ENCODE measurements around the gene CELA1.

CELA1 gene

DNA sequence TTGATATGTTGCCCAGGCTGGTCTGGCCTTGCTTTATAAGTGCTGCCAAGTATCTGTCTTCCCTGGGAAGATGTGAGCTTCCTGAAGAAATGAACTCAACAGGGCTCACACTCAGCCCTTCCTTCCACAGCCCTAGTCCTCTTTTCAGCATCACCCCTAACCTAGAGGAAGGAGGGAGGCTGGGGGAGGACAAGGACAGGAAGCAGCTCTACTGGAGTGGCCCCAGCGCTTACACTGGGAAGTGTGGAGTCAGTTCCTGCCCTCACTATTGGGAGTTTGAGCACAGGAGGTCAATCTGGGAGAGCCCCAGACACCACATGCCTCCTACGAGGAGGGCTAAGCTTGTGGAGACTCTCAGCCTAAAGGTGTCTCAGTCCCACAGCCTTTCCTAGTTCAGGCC is 27.9 kb upstream of the CELA1 start:
- no peak for DNase-seq

DNA sequence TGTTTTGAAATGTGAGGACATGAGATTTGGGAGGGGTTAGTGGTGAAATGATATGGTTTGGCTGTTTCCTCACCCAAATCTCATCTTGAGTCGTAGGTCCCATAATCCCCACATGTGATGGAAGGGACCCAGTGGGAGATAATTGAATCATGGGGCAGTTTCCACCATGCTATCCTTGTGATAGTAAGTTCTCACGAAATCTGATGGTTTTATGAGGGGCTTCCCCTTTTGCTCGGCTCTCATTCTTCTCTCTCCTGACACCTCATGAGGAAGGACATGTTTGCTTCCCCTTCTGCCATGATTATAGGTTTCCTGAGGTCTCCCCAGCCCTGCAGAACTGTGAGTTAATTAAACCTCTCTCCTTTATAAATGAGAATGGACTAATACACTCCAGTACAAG is 26.7 kb upstream of the CELA1 start:
- no peak for DNase-seq

DNA sequence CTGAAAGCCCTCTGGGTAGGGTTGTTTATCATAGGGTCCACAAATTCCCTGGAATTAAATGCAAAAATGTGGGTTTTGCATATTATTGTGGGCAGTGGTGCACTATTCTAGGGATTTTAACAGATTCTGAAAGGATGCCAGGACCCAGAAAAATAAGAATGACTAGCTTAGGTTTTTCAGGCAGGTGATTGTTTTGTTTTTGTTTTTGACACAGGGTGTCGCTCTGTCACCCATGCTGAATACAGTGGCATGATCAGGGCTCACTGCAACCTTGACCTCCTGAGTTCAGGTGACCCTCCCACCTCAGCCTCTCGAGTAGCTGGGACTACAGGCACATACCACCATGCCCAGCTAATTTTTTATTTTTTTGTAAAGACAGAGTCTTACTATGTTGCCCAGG is 25.5 kb upstream of the CELA1 start:
- DNase-seq, result no peak

DNA sequence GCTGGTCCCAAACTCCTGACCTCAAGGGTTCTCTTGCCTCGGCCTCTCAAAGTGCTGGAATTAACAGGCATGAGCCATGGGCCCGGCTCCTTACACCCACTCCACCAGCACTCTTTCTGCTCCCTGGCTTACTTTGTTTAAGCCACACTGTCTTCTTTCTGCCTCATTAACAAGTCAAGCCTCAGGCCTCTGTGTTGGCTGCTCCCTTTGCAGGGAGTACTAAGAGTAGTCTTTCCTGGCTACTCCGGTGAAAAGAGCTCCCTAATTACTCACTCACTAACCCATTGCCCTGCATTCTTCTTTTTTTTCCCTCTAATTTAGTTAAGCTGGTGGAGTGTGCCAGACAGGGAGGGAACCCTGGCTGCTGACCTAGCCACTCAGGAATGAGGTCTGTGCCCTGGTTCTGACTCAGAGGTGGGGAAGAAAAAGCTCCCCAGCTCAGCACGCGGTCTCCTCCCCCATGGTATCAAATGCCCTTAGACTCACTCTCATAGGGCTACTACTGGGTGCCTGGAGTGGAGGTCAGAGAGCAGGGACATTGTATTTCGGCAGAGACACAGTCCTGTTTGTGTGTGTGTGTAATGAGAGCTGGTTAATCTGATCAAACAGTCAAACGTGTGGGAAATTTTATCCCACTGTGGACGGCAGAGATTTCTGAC is 24.9 kb upstream of the CELA1 start:
- no peak for DNase-seq

DNA sequence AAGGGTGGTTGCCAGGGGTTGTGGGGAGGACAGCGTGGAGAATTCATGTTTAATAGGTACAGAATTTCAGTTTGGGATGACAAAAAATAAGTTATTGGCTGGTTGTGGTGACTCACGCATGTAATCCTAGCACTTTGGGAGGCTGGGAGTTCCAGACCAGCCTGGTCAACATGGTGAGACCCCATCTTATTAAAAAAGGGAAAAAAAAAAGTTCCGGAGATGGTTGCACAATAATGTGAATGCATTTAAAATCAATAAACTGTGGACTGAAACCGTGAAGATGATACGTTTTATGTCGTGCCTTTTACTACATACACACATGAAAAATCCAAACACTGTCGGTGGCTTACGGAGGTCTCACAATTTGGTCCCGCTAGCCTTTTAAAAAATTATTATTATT is 24.2 kb upstream of the CELA1 start:
- no peak for DNase-seq

DNA sequence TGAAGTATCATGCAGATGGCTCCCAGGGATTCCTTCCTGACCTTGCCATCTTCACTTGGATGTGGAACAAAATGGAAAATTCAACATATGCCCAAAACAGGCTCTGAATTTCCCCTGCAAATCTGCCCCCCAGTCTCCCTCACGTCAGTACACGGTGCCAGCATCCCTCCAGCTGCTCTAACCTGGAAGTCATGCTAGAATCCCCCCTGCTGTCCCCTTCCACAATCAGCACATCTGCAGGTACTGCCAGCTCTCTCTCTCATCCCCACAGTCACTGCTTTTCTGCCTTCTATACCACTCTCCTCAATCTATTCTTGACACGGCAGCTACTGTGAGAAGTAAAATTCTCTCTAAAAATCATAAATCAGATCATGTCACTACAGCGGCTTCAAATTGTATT is 23.1 kb upstream of the CELA1 start:
- DNase-seq, result no peak

DNA sequence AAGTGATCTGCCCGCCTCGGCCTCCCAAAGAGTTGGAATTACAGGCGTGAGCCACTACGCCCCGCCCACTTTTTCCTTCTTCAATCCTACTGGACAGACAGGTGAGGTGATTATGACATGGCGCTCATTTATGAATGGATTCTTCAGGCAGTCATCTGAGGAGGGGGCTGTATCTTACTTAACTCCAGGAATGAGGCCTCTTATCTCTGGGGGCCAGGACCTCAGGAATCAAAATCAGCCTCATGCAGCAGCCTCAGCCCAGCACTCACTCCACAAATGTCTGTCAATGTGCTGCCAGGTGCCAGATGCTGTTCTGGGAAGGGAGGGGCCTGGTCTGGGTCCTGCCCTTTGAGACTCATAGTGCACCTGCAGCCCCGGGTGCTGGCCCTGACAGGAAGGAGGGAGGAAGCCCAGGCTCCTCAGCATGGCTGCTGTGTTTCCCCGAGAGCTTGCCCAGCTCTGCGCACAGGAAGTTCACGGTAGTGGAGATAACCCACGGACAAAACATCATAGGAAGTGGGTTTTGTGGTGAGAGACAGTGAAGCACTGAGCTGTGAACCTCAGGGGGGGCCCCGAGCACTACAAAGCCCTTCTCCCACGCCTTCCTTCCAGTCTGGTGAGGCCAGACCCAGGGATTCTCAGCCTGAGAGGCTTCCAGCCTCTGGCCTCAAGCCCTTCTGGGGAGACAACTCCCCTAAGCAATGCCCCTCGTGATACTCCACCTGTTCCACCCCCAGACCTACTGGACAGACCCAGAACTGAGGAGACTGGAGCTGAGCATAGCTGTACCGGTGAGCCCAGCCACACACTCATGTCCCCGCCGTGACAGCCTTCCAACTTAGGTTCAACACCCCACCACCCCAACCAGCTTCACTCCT is 22.4 kb upstream of the CELA1 start:
- DNase-seq, result peak; percentile 98

DNA sequence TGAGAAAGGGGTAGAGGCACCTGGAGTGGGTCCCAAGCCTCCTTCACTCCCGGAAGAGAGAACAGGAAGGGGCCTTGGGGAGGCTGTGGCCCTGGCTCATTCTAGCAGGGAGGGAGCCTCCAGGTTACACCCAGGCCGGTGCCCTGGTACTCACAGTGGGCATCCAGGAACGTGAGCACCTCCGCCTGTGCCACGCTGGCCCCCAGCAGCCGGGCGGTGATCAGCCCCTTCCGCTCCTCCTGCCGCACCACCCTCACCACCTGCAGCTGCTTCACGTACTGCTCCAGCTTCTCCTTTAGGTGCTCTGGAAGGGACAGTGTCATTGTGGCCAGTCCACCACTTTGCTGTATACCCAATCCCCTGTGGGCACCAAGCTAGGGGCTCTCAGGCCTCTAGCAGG is 18.8 kb upstream of the CELA1 start:
- no peak for DNase-seq

DNA sequence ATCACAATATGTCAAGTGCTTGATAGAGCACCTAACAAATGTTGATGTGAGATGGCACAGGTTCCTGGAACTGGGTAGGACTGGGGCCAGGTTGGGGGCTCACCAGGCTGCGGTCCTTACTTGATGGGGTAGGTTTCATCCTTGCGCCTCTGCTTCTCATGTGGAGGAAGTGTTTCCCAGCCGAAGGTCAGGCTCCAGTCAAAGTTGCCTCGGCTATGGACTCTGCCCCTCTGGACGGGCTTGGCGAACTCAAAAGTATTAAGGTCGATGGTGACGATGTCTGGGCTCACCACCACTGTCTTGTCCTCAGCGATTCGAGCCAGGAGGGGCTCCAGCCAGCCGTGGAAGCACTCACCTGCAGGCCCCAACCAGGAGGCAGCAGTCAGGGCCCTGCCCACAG is 17.5 kb upstream of the CELA1 start:
- DNase-seq, result no peak

DNA sequence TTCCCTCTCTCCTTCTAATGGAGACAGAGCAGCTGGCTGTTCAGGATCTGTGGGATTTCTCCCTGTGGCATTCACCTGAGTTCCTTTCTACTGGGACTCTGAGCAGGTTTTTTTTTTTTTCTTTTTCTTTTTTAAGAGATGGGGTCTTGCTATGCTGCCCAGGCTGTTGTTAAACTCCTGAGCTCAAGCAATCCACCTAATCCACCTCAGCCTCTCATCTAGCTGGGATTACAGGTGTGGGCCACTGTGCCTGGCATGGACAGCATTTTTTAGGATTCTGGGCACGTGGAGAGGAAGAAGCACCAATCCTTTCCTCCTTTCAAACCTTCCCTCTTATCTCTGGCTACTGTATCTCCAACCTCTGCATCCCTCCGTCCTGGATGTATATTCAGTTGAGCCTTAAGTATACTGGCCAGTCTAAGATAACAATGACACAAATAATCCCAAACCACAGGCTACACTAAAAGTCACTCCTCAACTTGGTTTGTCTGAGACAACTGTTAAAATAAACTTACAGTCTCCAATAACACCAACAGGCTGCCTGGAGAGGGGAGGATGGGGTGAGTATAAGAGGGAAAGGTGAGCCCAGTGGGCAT is 16.4 kb upstream of the CELA1 start:
- DNase-seq, result no peak

DNA sequence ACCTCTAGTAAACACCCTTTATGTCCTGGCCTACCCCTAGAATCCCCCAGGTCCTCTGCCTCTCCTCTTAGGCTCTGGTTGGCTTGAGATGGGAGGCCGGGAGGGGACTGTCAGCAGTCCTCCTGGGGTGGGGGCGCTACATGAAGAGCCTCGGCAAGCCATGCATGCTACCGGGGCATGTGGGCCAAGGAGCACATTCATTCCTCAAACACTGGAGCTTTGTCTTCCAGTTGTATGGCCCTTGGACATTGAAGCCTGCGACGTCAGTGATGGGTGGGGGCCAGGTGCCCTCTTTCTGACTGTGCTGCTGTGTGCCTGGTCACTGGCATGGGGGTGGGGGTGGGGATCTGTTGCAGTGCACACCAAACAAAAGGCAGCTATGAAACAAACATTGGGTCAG is 15.8 kb upstream of the CELA1 start:
- no peak for DNase-seq

DNA sequence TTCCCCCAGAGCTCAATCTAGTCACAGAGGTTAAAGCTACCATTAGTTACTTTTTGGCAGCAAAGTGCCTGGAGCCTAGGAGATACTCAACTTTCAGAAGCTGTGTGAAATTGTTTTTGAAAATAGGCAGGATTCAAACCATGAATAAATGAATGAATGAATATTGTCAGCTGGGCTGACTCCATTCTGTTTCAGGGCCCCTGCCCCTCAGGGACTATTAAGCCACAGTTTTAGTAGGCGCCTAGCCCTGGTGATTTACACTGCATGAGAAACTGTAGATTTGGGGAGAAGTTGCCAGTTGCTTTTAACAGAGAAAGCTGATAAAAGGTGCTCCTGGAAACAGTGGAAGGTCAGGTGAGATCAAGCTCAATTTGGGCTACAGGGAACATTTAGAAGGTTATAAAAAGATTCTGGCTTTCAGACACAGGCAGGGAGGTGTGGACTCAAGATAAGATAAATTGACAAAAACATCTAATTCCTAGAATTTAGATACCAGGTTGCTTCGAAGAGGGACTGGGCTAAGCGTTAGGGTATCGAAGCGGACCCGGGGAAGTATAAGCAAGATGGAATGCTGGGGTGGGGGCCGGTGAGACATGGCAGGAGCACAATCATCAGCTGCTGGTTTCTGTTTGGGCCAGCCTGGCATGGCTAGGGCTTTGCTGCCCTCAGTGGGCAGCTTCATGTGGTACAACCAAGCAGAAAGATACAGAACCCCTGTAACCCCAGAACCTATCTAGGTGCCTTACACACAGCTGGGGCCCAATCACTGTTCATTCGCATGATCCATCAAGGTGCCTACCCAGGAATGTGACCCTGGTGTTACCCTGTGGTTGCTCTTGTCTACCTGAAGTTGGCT is 14.9 kb upstream of the CELA1 start:
- DNase-seq, result no peak

DNA sequence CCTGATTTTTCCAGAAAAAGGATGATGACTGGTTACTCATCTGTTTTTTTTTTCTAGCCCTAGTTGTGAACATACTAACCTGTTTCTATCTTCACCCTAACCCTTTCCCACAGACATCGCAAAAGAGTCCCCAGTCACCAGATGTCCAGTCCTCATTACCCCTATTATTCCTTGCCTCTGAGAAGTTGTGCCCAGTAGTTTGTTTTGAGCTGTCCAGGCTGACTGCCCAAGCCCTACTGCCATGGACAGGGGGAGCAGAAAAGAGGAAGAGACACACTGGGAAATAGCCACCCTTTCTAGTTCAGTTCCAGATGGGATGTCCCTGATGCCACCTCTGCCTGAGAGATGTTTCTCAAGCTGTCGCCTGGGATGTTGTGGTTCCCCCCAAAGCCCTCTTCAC is 13.8 kb upstream of the CELA1 start:
- no peak for DNase-seq

DNA sequence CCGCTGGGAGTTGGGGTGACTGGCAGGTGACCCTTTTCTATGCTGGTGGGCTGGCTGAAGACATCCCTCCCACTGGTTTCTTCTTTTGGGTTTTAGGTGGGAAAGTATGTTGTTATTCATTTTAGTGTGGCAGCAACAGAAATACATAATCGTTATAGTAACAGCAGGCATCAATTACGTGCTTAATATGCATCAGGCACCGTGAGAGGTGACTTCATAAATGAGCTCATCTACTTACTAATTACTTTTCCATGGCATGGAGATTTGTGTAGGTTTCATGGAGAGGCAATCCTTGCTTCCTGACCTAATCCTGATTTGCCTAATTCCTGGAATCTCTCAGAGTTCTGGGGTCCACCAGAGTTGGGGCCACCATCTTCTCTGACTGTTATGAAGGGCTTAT is 13.4 kb upstream of the CELA1 start:
- DNase-seq, result no peak

DNA sequence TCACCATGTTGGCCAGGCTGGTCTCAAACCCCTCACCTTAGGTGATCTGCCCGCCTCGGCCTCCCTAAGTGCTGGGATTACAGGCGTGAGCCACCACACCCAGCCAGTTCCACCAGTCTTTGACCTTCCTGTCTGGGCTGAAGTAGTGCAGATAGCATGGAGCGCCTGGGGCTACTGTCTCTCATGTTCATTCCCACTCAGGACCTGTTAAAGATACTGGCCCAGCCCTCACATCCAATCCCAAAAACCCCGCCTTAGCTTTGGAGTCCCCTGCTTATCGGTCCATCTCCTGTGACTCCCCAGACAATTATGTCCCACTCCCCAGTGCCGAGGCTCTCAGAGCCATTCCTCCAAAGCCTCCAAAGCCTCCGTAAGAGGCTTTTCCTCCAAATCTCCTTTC is 12.0 kb upstream of the CELA1 start:
- DNase-seq, result no peak

DNA sequence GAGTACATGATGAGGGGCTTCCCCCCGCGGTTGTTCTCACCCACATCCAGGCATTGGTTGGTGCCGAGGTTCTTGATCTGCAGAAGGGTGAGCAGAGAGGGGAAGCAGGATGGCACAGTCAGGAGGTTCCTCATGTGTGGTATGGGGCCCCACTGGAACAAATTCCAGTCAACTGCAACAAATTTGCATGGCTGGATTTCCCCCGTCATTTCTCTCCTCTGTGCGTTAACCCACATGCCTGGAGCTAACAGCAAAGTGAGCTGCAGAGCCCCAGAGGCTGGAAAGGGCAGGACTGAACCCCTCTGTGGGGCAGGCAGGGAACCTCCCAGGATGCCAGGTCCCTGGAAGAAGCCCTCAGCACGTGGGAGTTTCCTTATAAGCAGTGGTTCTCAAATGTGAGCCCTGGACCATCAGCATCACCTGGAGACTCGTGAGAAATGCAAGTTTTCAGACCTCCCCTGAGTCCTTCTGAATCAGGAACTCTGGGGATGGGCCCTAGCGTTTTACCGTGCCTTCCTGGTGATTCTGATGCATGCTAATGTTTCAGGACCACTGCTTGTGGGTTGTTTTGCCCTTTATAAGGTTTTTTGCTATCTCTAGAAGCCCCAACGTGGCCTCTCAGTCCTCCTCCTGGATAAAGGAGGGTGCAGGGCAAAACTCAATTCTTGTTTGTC is 11.0 kb upstream of the CELA1 start:
- no peak for DNase-seq

DNA sequence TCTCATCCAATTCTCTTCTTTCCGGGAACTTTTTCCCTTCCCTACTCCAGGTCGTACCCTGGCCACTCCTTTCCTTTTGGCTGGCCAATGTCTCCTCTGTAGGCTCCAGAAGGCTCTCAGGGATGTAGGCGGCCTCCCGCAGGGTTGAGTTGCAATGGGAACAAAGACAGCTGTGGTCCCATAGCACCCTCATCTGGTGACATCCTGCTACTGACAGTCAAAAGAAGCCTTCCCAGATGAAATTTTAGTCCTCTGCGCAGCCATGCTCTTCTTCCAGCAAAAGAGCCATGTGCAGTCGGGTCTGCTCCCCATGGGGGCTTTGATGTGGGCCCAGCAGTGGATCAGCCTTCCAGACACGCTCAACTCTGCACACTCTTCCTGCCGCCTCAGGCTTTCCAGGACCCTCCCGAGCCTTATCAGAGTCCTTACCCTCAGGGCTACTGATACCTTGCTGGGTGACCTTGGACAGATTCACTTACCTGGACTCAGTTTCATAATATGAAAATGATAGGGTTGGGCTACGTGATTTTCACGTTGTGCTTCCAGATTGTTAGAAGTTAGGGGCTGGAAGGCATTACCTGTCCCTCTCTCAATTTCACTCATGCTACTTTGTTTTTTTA is 5.5 kb upstream of the CELA1 start:
- DNase-seq, result peak; percentile 39

DNA sequence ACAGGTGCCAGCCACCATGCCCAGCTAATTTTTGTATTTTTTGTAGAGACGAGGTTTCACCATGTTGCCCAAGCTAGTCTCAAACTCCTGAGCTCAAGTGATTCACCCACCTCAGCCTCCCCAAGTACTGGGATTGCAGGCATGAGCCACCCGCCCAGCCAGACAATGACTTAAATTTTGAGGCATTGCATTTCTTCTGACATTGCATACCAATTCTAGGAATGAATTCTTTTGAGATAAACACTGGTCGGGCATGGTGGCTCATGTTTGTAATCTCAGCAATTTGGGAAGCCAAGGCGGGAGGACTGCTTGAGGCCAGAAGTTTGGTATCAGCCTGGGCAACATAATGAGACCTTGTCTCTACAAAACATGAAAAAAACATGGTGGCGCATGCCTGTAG is 2.5 kb upstream of the CELA1 start:
- DNase-seq, result no peak

DNA sequence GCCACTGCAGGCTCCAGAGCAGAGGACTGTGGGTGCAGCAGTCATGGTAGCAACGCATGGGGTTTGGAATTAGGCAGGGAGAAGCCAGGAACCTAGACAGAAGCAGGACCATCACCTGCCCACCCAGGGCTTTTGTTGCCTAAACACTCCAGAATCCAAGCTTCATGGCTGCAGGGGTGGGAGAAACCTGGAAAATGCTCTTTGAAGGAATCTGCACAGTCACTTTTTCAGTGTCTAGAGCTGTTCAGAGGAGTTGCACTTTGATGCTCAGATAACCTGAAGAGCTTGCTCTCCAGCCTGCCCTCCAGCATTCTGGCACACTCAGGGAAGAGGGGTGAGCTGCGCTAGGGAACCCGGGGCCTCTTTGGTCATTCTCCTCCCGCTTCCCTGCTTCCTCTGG is 1.6 kb upstream of the CELA1 start:
- no peak for DNase-seq

DNA sequence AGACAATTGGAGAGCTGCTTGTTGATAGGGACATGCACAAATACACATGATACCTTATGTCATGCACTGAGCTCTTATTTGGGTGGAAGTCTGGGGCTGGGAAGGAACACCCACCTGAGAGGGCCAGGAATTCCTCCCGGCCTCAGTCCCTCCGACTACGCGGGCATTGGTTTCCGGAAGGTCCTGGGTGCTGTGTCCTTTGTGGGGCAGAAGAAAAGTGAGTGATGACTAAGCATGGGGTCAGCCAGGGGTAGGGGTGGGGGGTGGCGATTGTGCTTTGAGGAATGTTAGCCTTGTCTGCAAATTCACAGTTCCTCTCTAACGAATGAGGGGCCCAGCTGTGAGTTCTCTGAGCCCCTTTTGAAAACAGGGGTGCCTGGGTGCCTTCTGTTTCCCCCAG is 798 bp downstream of the CELA1 start:
- DNase-seq, result no peak

DNA sequence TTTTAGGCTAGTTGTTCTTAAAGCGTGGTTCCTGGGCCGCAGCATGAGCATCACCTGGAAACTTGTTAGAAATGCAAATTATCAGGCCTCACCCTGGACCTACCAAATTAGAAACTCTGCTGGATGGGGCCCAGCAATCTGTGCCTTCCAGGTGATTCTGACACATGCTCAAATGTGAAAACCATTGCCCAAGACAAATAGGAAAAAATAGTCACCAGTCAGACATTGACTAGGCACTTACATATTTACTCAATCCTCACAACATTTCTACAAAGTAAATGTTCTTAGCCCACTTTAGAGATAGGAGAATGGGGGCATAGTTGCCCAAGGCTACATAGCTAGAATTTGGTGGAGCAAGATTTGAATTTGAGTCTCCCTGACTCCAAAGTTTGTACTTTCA is 3.3 kb downstream of the CELA1 start:
- no peak for DNase-seq

DNA sequence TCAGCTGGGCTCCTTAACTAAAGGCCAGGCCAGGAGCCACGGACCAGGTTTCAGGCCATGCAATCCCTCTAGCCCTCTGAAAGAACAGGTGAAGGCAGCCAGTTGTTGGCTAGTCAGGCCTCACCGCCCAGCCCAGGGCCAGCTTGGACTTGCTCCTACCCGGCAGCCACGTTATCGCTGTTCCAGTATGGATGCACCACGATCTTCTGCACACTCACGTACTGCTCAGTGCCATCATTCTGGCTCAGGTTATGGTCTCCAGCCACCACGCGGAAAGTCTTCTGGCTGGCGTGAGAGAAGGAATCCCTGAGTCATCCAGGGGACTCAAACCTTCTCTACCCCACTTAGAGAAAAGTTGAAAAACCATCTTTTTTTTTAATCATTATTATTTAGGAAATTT is 4.1 kb downstream of the CELA1 start:
- DNase-seq, result no peak
